Esophagus muscularis mucosa (tissue), 4 donors: ENCODE measurements around the gene GINS2.

Experiments
- CTCF ChIP-seq, 3 experiments: fragments of 200-600 bp in 2 of 3; fragments of 450-650 bp in 1 of 3; sonication (generic) in 2 of 3; IDR thresholded peaks; one replicate each; pipeline ENCODE4 v1.5.1; 2017 to 2019; ENCODE audit warnings: antibody characterized with exemption in 3 of 3, mild to moderate bottlenecking in 2 of 3, moderate library complexity in 1 of 3
- EP300 ChIP-seq: sonication (generic); formaldehyde crosslinking; IDR thresholded peaks from one replicate; pipeline ENCODE4 v1.6.1; 2017; ENCODE audit warnings: antibody characterized with exemption
- POLR2A ChIP-seq: fragments of 450-650 bp; IDR thresholded peaks from one replicate; pipeline ENCODE4 v1.6.1; 2017; ENCODE audit warnings: antibody characterized with exemption, moderate library complexity, mild to moderate bottlenecking, low read depth
- POLR2AphosphoS5 ChIP-seq, 2 donors: sonication (generic); formaldehyde crosslinking; IDR thresholded peaks; one replicate each; pipeline ENCODE4 v1.6.1; 2017; ENCODE audit warnings: antibody characterized with exemption in 2 of 2

DNA sequence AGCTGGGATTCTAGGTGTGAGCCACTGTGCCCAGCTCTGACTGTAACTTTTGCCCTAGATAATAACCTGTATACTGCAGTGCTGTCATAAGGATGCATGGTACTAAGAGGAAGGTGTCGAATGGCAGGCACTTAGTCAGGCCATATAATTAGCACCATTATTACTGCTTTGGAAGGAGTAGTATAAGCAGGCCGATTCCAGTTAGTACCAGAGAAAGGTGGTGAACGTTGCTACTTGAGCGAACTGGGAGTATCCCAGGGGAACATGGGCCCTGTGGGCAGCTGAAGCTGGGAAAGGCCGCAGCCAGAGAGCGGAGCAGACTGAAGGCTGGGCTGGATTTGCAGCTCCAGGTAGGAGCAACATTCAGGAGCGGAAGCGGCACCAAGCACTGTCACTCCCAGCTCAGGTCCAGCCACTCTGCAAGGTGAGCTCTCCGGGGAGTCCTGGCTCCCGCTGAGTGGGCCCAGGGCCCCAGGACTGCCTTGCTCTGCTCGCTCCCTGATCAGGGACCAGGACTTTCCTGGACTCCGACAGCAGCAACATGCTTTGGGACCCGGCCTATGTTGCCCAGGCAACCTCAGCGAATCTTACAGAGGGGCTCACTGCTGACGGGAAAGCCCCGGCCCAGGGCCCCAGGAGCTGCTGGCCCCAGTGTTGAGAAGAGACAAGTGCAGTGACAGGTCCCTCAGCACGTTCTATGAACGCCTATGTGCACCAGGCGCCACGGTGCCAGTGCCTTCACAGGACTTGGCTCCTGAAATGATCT, 33.6 kb upstream of the GINS2 start:
- TF ChIP-seq CTCF (IDR thresholded peaks at IDR 0.05) (no peak), POLR2AphosphoS5 (IDR thresholded peaks at IDR 0.05) (no peak), POLR2A (no peak), EP300 (no peak)
